Neuron (in vitro differentiated cells): Measurements from ENCODE around the gene PSKH1.

Experiments used
- H2AFZ ChIP-seq: one replicate; pipeline ENCODE4 v1.6.1; 2013; ENCODE audit warnings: low read depth, mild to moderate bottlenecking, inconsistent platforms, low read length, moderate library complexity
- H3K27me3 ChIP-seq: one replicate; pipeline ENCODE4 v1.6.1; 2013; ENCODE audit warnings: low read length; ENCODE audit not compliant: insufficient read depth
- H3K36me3 ChIP-seq: one replicate; pipeline ENCODE4 v1.6.1; 2013; ENCODE audit warnings: low read length; ENCODE audit not compliant: insufficient read depth
- H3K4me1 ChIP-seq: one replicate; pipeline ENCODE4 v1.6.1; 2013; ENCODE audit warnings: low read length; ENCODE audit not compliant: insufficient read depth
- H3K4me3 ChIP-seq: 2 replicates; pipeline ENCODE4 v1.5.1; 2013; ENCODE audit warnings: mild to moderate bottlenecking, low read length, moderate library complexity
- H3K9me3 ChIP-seq: one replicate; pipeline ENCODE4 v1.6.1; 2013; ENCODE audit warnings: low read length

PSKH1 gene

GRCh38 chr16:67961551-67961957 is 68.5 kb downstream of the PSKH1 start:
- no peaks in the 10 kb centered on the region for H3K36me3 ChIP-seq
- no peak overlapping the region for H2AFZ ChIP-seq
- H3K27me3 ChIP-seq, result no peaks in the 10 kb centered on the region
- H3K9me3 ChIP-seq, result no peaks in the 10 kb centered on the region
- peaks cover 7% of the 10 kb centered on the region for H3K4me1 ChIP-seq
- H3K4me3 ChIP-seq, result no peak overlapping the region

- Histone ChIP-seq H2AFZ (no peak overlapping the region), H3K4me1 (peaks cover 13% of the 10 kb centered on the region), H3K4me3 (no peak overlapping the region), H3K36me3 (no peaks in the 10 kb centered on the region), H3K9me3 (no peaks in the 10 kb centered on the region), H3K27me3 (no peaks in the 10 kb centered on the region)
Measured at GRCh38 chr16:67962135-67962534, 69.1 kb downstream of the PSKH1 start.

GRCh38 chr16:67963292-67963661 is 70.2 kb downstream of the PSKH1 start:
- Histone ChIP-seq H3K4me3 (no peak overlapping the region), H2AFZ (no peak overlapping the region), H3K36me3 (no peaks in the 10 kb centered on the region), H3K9me3 (no peaks in the 10 kb centered on the region), H3K27me3 (no peaks in the 10 kb centered on the region), H3K4me1 (peaks cover 18% of the 10 kb centered on the region)

- Histone ChIP-seq H3K36me3 (no peaks in the 10 kb centered on the region), H3K4me1 (peaks cover 19% of the 10 kb centered on the region), H3K9me3 (no peaks in the 10 kb centered on the region), H3K4me3 (no peak overlapping the region), H2AFZ (no peak overlapping the region), H3K27me3 (no peaks in the 10 kb centered on the region)
Measured at GRCh38 chr16:67963662-67964321, 70.7 kb downstream of the PSKH1 start.

DNA sequence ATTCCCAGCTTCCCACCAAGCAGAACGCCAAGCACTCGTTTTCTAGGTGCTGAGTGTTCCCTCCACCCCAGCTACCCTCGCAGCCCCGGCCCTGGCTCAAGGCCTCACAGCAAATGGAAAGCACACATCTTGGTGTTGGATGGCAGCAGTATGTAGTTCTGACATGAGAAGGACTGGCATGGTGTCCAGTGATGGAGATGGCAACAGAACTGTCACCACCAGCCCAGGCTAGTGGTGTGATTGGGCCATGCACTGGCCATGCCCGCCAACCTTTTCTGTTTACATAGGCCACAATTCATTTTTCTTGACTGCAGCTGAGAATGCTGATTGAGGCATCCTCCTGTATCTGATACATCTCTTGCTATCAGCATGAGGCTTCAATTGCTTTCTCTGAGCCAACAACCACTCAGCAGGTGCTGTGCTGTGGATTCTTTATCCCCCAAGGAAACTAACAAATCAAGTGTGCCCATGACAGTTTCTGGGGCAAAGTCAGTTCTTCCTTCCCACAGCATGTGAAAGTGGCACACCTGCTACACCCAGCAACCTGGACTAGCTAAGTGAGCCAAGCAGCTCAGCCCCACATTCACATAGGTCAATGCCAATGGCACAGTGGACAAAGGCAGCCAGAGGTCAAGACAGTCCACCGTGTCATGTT is 71.5 kb downstream of the PSKH1 start:
- no peak overlapping the region for H3K4me3 ChIP-seq
- no peaks in the 10 kb centered on the region for H3K9me3 ChIP-seq
- no peaks in the 10 kb centered on the region for H3K36me3 ChIP-seq
- H2AFZ ChIP-seq, result no peak overlapping the region
- peaks cover 23% of the 10 kb centered on the region for H3K4me1 ChIP-seq
- H3K27me3 ChIP-seq, result no peaks in the 10 kb centered on the region

GRCh38 chr16:67965668-67966548 is 72.9 kb downstream of the PSKH1 start:
- no peak overlapping the region for H3K4me3 ChIP-seq
- no peaks in the 10 kb centered on the region for H3K36me3 ChIP-seq
- no peaks in the 10 kb centered on the region for H3K27me3 ChIP-seq
- no peak overlapping the region for H2AFZ ChIP-seq
- no peaks in the 10 kb centered on the region for H3K9me3 ChIP-seq
- peaks cover 23% of the 10 kb centered on the region for H3K4me1 ChIP-seq

DNA sequence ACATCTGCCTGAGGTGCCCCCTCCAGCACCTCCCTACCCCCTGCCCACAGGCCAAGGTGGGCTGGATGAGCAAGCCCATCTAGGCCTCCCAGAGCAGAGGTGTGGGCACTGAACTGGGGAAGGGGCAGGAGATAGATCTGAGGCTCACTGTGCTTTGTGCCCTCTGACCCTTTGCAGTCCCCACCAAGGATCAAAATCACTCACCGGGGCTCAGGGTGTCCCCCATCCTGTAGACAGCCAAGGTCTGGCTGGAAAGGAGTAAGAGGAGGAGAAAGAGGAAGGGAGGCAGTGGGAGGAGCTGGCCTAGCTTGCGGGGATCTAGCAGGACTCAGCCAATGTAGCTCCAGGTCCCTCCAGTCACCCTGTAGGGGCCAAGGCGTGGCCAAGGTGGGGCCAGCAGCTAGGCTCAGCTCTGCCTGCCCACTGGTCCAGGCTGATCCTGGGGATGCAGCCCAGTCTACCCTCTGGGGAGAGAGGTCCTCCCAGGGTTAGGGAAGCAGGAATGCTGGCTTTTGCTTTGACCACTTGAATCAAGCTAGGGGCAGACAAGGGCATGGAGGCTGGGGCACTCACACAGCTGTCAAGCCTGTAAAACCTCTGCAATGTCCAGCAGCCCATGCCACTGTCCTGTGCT is 73.6 kb downstream of the PSKH1 start:
- no peaks in the 10 kb centered on the region for H3K27me3 ChIP-seq
- H3K9me3 ChIP-seq, result no peaks in the 10 kb centered on the region
- H3K36me3 ChIP-seq, result no peaks in the 10 kb centered on the region
- H2AFZ ChIP-seq, result no peak overlapping the region
- H3K4me3 ChIP-seq, result no peak overlapping the region
- peaks cover 23% of the 10 kb centered on the region for H3K4me1 ChIP-seq

DNA sequence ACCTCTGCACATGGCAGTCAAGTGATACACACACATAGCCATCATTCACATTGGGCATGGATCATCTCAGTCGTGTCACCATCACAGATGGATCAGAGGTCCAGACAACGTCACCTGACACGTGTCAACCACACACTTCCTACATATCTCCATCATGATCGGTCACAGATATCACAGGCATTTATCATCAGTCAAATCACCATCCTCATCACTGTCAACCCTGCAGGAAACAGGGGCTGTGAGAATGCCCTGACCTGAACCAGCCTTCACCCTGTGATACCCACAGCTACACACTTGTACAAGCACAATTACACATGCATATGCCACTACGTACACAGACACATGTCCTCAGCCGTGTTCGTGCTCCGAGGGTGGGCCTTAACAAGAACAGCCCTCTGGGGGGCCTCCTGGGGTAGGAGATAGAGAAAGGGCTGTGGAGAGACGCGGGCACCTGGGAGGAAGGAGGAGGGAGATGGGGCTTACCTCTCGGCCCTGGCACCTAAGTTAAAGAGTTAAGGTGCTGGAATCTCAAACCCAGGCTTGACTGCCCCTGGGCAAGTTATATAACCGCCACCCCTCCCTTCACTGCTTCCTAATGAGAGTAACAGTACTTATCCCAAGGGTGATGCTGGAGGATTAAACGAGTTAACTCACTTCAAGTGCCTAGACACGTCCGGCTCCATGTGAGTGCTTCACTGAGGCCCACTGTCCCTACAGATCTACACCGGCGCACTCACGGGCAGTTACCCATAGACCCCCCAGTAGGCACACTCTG is 74.3 kb downstream of the PSKH1 start:
- no peaks in the 10 kb centered on the region for H3K36me3 ChIP-seq
- H3K27me3 ChIP-seq, result no peaks in the 10 kb centered on the region
- no peak overlapping the region for H2AFZ ChIP-seq
- no peaks in the 10 kb centered on the region for H3K9me3 ChIP-seq
- peaks cover 23% of the 10 kb centered on the region for H3K4me1 ChIP-seq
- peak overlapping the region; percentile 56 for H3K4me3 ChIP-seq

DNA sequence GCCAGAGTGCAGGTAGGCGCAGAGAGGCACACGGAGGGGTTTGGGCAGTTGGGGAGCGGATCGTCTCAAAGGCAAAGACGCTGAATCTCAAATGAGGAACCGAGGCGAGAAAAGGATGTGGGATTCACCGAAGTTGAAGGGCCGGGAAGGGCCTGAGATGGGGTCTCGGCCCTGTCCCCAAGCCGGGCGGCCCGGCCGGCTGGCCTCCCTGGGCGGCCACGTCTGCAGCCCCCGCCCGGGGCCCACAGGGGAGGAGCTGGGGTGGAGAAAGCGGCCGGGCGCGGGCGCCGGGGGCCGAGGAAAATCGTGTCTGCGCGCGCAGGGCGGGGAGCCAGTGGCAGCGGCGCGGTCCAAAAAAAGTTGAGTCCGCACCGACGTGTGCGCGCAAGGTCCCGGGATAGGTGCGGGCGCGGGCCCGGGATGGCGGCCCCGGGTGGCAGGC is 74.9 kb downstream of the PSKH1 start:
- Histone ChIP-seq H3K9me3 (no peaks in the 10 kb centered on the region), H3K27me3 (no peaks in the 10 kb centered on the region), H3K4me3 (peak overlapping the region; percentile 56), H3K4me1 (peaks cover 23% of the 10 kb centered on the region), H3K36me3 (no peaks in the 10 kb centered on the region), H2AFZ (peak overlapping the region; percentile 53)

- peaks cover 23% of the 10 kb centered on the region for H3K4me1 ChIP-seq
- H3K4me3 ChIP-seq, result peak within 1 kb of the TSS; percentile 56
- no peaks in the 10 kb centered on the region for H3K9me3 ChIP-seq
- H3K27me3 ChIP-seq, result no peaks in the 10 kb centered on the region
- H3K36me3 ChIP-seq, result no peaks in the 10 kb centered on the region
- H2AFZ ChIP-seq, result peak within 1 kb of the TSS; percentile 53
Measured at GRCh38 chr16:67968400-67969253, 75.6 kb downstream of the PSKH1 start, which contains the start of gene SLC12A4. TSS of gene SLC12A4 (minus strand) at chr16:67968637. CDS start at chr16:67968553, 84 bp downstream.

GRCh38 chr16:67969254-67970039 is 76.4 kb downstream of the PSKH1 start:
- Histone ChIP-seq H3K9me3 (no peaks in the 10 kb centered on the region), H3K36me3 (no peaks in the 10 kb centered on the region), H3K4me3 (peak overlapping the region; percentile 56), H3K27me3 (no peaks in the 10 kb centered on the region), H2AFZ (peak overlapping the region; percentile 53), H3K4me1 (peaks cover 23% of the 10 kb centered on the region)
